Subcutaneous preadipocyte (primary cell): ENCODE measurements around the gene LETMD1. TPM values are rescaled to one million over a fixed set of nuclear protein-coding genes. Genes with fewer than 3 reads are reported as not detected.

Source experiments
- small RNA-seq: library from RNA; depleted of rRNA; stranded (forward); fragments of <200 nt; gene quantifications from one replicate; pipeline ENCODE3, GENCODE V24; 2012
- total RNA-seq: library from RNA; depleted of rRNA; stranded (reverse); fragments of >200 nt; gene quantifications from 2 replicates; pipeline ENCODE4 v1.2.3, GENCODE V29; 2012

LETMD1 gene, protein sequence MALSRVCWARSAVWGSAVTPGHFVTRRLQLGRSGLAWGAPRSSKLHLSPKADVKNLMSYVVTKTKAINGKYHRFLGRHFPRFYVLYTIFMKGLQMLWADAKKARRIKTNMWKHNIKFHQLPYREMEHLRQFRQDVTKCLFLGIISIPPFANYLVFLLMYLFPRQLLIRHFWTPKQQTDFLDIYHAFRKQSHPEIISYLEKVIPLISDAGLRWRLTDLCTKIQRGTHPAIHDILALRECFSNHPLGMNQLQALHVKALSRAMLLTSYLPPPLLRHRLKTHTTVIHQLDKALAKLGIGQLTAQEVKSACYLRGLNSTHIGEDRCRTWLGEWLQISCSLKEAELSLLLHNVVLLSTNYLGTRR
- 46.1 and 48.1 TPM in 2 replicates for total RNA-seq

DNA sequence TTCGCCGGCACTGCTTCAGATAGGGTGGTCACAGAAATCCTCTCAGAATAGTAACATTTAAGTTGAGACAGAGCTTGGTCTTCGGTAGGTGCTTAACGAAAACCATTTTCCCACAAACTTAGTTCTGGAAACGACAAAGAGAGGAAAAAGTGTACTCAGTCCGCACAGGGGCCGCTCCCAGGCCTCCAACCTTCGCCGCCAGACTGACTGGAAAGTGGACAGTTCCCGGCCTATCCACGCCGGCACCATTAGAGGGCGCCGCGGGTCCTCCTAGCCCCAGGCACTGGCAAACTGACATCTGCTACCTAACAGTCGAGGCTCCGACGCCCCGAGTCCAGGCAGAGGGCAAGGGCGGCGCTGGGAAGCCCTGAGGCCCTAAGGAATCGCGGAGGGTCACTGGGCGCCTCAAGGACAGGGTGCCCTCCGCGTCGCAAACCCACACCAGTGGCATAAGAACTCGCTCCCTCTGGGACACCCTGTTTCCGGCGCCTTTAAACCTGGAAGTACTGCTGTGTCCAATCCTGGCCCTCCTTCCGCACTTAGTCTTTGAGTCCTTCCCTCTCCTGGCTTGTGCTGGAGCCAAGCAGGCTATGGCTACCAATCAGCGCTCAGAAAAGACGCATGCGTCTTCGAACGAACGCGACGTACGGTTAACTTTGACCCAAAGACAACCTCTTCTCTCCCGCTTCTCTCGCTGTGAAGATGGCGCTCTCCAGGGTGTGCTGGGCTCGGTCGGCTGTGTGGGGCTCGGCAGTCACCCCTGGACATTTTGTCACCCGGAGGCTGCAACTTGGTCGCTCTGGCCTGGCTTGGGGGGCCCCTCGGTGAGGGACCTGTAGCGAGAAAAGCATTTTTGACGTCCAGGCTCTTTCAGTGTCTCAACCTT is at the start of gene LETMD1:
TSS of gene LETMD1 (plus strand) at position 673 of the 886 bp plus-strand sequence. CDS start at position 703, 30 bp downstream.

DNA sequence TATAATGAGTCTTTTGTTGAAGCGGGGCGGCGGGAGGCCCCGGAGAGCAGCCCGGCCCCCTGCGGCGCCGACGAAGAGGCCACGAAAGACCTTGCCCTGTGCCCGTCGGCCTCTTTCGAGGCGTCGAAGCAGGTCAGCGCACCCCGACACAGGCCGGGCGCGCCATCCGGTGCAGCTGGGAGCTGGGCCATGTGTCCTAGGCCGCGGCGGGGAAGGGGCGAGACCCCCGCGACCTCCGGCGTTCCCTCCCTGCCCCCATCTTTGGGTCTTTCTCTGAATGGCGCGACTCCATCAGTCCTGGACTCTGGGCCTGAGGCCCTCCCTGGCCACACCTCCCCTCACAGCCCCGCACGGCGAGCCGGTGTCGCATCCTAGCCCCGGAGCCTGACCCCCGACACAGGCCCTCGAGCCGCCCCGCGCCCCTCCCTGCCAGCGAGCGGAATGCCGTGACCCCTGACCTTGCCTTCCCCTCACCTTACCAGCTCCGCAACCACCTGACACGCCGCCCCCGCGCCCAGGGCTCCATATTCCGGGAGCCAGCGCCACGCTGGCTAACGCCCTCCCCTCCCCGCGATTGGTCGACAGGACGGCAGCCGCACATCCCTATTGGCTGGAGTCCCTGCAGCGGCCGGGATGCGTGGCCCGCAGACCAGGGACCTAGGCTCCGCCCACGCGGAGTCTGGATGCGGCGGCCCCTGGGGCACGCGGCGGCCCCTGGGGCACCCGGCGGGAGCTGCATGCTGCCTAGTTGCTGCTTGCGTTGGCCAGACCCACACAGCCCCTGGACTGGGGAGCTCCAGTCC is 22.1 kb upstream of the LETMD1 start, which contains the start of gene SLC11A2:
TSS of gene SLC11A2 (minus strand) at position 549 of the 803 bp plus-strand sequence. CDS start 15,656 bp downstream, outside the sequence.

DNA sequence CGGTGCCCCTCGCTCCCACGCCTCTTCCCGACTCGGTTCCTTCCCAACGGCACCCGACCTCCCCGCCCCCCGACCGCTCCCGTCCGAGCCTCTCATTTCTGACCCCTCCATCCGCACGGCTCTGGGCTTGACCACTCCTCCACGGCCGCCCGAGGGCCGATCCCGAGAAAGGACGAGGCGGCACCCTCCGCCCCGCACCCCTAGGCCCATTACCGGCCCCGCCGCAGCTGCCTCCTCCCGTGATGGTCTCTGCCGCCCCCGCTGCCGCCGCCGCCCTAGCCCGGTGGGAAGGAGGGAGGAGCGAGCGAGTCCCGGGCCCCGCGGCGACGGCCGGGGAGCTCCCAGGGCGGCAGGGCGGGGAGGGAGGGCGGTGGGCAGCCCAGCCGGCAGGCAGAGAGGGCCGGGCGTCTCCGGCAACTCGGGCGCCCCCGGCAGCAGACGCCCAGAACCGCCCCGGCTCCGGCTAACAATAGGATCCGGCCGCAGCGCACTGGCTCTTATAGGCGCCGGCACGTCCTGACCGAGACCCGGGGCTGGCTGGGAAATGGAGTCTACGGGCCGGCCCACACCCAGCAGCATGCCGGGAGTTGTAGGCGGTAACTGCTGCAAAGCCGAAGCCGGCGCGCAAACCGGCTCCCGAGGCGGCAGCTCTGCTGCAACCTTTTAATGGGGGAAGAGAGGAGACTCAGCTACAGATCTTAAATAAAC is 35.2 kb downstream of the LETMD1 start, which contains the start of gene CSRNP2:
TSS of gene CSRNP2 (minus strand) at position 471 of the 708 bp plus-strand sequence. CDS start 7,035 bp downstream, outside the sequence.

Small RNA genes within 50 kb of the gene (small RNA-seq; reads per million reads assigned to genes)
- gene RNU6-1273P = not detected
- gene RNU6-87P = not detected

Other genes with a start within 250 kb of the LETMD1 start
- gene TMPRSS12, start 205.4 kb upstream of the LETMD1 start, total RNA-seq = not detected in 2 replicates
- not detected in 2 replicates for gene HIGD1C, start 95.8 kb upstream of the LETMD1 start, total RNA-seq
- gene SLC11A2, start 21.9 kb upstream of the LETMD1 start, total RNA-seq = 43.4 and 44.4 TPM in 2 replicates
- 12.5 and 15.4 TPM in 2 replicates for gene CSRNP2, start 35.3 kb downstream of the LETMD1 start, total RNA-seq
- gene TFCP2, start 124.8 kb downstream of the LETMD1 start, total RNA-seq = 7.0 and 7.4 TPM in 2 replicates
- 1.8 and 2.2 TPM in 2 replicates for gene POU6F1, start 169.7 kb downstream of the LETMD1 start, total RNA-seq
- gene DAZAP2, start 190.5 kb downstream of the LETMD1 start, total RNA-seq = 139 and 142 TPM in 2 replicates
- gene SMAGP, start 222.1 kb downstream of the LETMD1 start, total RNA-seq = 14.3 and 24.4 TPM in 2 replicates